Testis (tissue), 3 donors: ENCODE results near the gene C3AR1. TPM values are rescaled to one million over a fixed set of nuclear protein-coding genes. Genes with fewer than 3 reads are reported as not detected.
"Not testable (repeated sequence)": the region's sequence is repeated elsewhere in the genome, so short reads cannot be mapped to it uniquely, and the experiment has no call there.

Source experiments
- DNase-seq: peaks from one replicate; pipeline ENCODE4 v3.0.0-alpha.2; 2019
- H3K27ac ChIP-seq, 2 donors: fragments of 200-600 bp; sonication (generic); one replicate each; pipeline ENCODE4 v1.5.1; 2019
- H3K27me3 ChIP-seq: fragments of 200-600 bp; sonication (generic); one replicate; pipeline ENCODE4 v1.5.1; 2019
- H3K36me3 ChIP-seq: fragments of 200-600 bp; sonication (generic); one replicate; pipeline ENCODE4 v1.5.1; 2017; ENCODE audit warnings: low read depth; ENCODE audit errors: missing control alignments
- H3K4me1 ChIP-seq: fragments of 200-600 bp; sonication (generic); one replicate; pipeline ENCODE4 v1.5.1; 2019
- H3K4me3 ChIP-seq, 2 donors: fragments of 200-600 bp; sonication (generic); one replicate each; pipeline ENCODE4 v1.5.1; 2017 to 2019
- H3K9me3 ChIP-seq: fragments of 200-600 bp; sonication (generic); one replicate; pipeline ENCODE4 v1.5.1; 2017
- CTCF ChIP-seq, 3 experiments: fragments of 450-650 bp in 2 of 3; fragments of 200-600 bp in 1 of 3; sonication (generic) in 1 of 3; IDR thresholded peaks; one replicate each; pipeline ENCODE4 v1.5.1; 2016 to 2019; ENCODE audit warnings: antibody characterized with exemption in 3 of 3, mild to moderate bottlenecking in 2 of 3, moderate library complexity in 1 of 3
- POLR2A ChIP-seq: fragments of 450-650 bp; IDR thresholded peaks from one replicate; pipeline ENCODE4 v1.6.1; 2017; ENCODE audit warnings: antibody characterized with exemption, mild to moderate bottlenecking, moderate library complexity
- WGBS, 2 donors: methylation state at CpG; one replicate each; pipeline ENCODE4 v1.1.5; 2018; 5-methylcytosine and 5-hydroxymethylcytosine counted together
- intact Hi-C: fragments of 100-400 bp; cut with DNase I; formaldehyde crosslinking; loops from one replicate; pipeline ENCODE4 v1.15.1; 2023; ENCODE audit warnings: low total_unique reads
- polyA plus RNA-seq: library from polyadenylated mRNA; stranded (reverse); fragments of 350-450 nt; fragmentation: Illumina TruSeq; extraction: RNeasy Lipid Tissue Mini Kit (QIAGEN cat#74804); gene quantifications from one replicate; pipeline ENCODE4 v1.2.3, GENCODE V29; 2014; ENCODE audit warnings: low read depth, low replicate concordance; ENCODE audit not compliant: insufficient read depth
- total RNA-seq, 2 donors: library from RNA; depleted of rRNA; stranded (reverse); fragments of >200 nt; gene quantifications; one replicate each; pipeline ENCODE4 v1.2.3, GENCODE V29; 2016

Gene C3AR1
- total and polyA plus RNA-seq, 3 donors from 2014 or later = 1.9 to 9.5 (median 2.8) TPM

- DNase-seq = peak; percentile 91
- 2 to 5% methylated on average over 13 to 17 of the region's 17 CpGs for WGBS, 2 donors
- H3K4me3 ChIP-seq = peak overlapping the region; percentile 96 to 99
- H3K36me3 ChIP-seq = no peaks in the 10 kb centered on the region
- intact Hi-C loops = no loop called here
- TF ChIP-seq CTCF (IDR thresholded peaks at IDR 0.05) (no peak), POLR2A (no peak)
- H3K27ac ChIP-seq = peak overlapping the region; percentile 97
- peaks cover 55% of the 10 kb centered on the region for H3K4me1 ChIP-seq
- no peaks in the 10 kb centered on the region for H3K27me3 ChIP-seq
- H3K9me3 ChIP-seq = no peaks in the 10 kb centered on the region
Observed at GRCh38 chr12:8033153-8034044, 32.8 kb downstream of the C3AR1 start.

DNA sequence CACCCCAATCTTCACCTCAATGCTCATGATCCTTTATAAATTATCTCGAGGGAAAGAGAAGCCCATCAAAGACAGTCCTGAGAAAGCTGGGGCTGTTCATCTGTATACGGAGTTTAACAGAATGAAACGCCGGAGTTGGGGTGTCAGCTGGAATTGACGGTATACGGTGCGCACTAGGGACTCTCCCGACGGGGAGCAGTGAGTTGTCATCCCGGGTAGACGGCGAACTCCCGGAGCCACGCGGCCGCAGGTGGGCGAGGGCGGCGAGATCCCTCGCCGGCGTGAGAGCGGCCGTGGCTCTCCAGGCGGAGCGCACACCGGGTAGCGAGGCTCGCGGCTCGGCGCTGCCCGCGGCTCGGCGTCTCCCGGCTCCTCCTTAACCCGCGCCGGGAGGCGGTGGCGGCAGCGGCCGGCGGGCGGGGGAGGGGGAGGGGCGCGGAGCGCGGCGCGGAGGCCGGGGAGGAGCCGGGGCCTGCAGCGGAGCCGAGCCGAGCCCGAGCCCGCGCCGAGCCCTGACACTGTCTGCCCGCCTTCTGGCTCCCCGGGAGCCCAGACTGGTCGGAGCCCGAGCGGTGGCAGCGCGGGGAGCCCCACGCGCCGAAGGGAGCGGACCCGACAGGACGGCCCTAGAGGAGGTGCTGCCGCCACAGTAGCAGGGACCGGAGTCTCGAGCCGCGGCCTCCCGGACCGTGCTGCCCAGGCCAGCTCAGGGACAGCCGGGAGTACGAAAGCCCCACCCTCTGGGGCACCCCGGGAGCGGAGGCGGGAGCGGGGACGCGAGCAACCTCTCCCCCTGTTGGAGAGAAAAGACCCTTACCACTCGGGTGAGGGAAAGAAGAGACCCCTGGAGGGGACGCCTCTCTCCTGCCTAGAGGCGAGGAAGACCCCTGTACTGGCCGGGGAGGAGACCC lies 33.7 kb downstream of the C3AR1 start, which contains the start of gene FOXJ2:
Gene FOXJ2, plus strand, starts transcription at position 475 of the 911 bp plus-strand sequence. CDS start 7,117 bp downstream, outside the sequence.
- Histone ChIP-seq H3K27ac (peak within 1 kb of the TSS; percentile 97), H3K9me3 (no peaks in the 10 kb centered on the region), H3K4me1 (peaks cover 46% of the 10 kb centered on the region), H3K4me3 (peak within 1 kb of the TSS; percentile 96 to 99), H3K27me3 (no peaks in the 10 kb centered on the region), H3K36me3 (no peaks in the 10 kb centered on the region)
- WGBS, 2 donors = 0 to 2% methylated on average over 12 to 55 of the region's 93 CpGs
- DNase-seq = peak; percentile 71
- TF ChIP-seq POLR2A = no peak
- intact Hi-C loops = no loop called here

DNA sequence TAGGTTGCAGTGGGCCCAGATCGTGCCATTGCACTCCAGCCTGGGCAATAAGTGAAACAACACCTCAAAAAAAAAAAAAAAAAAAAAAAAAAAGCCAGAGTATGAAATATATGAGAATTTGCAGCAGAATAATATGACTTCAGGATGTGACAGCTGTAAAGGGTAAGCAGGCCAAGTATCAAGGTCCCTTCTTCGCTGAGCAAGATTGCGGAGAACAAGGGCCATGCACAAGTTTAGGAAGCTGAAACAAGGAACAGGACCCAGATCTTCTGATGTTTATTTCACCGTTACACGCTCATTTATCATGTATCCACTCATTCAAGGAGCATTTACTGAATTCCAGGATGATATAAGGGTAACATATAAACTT lies 34.3 kb downstream of the C3AR1 start:
- no peak for TF ChIP-seq POLR2A
- peak overlapping the region; percentile 97 for H3K27ac ChIP-seq
- 17 to 19% methylated on average over 5 of the region's 5 CpGs for WGBS, 2 donors
- no peak for DNase-seq
- H3K4me3 ChIP-seq = peak overlapping the region; percentile 96 to 99
- no peaks in the 10 kb centered on the region for H3K36me3 ChIP-seq
- H3K27me3 ChIP-seq = no peaks in the 10 kb centered on the region
- no peaks in the 10 kb centered on the region for H3K9me3 ChIP-seq
- intact Hi-C loops = no loop called here
- peaks cover 40% of the 10 kb centered on the region for H3K4me1 ChIP-seq

- H3K27me3 ChIP-seq, intact Hi-C loops, H3K4me3 ChIP-seq, H3K9me3 ChIP-seq, H3K36me3 ChIP-seq, H3K27ac ChIP-seq, DNase-seq: not testable (repeated sequence)
- WGBS, 2 donors = 69 to 73% methylated on average over 22 to 23 of the region's 23 CpGs
- peaks cover 32% of the 10 kb centered on the region for H3K4me1 ChIP-seq
Observed at GRCh38 chr12:8031017-8031416, 35.1 kb downstream of the C3AR1 start.

GRCh38 chr12:8030189-8030588 lies 36.0 kb downstream of the C3AR1 start:
- H3K27me3 ChIP-seq = no peaks in the 10 kb centered on the region
- no peaks in the 10 kb centered on the region for H3K9me3 ChIP-seq
- no peak overlapping the region for H3K27ac ChIP-seq
- no peak for DNase-seq
- no peaks in the 10 kb centered on the region for H3K36me3 ChIP-seq
- TF ChIP-seq POLR2A (no peak), CTCF (IDR thresholded peaks at IDR 0.05) (no peak)
- WGBS, 2 donors = 62 to 66% methylated on average over 3 of the region's 3 CpGs
- H3K4me3 ChIP-seq = no peak overlapping the region
- H3K4me1 ChIP-seq = peaks cover 27% of the 10 kb centered on the region
- intact Hi-C loops = no loop called here

- no peaks in the 10 kb centered on the region for H3K9me3 ChIP-seq
- TF ChIP-seq CTCF (IDR thresholded peaks at IDR 0.05) (no peak), POLR2A (no peak)
- intact Hi-C loops = no loop called here
- 65 to 87% methylated on average over 15 of the region's 15 CpGs for WGBS, 2 donors
- no peak for DNase-seq
- peaks cover 8% of the 10 kb centered on the region for H3K4me1 ChIP-seq
- no peaks in the 10 kb centered on the region for H3K36me3 ChIP-seq
- no peak overlapping the region for H3K27ac ChIP-seq
- no peak overlapping the region for H3K4me3 ChIP-seq
- H3K27me3 ChIP-seq = no peaks in the 10 kb centered on the region
Observed at GRCh38 chr12:8028267-8028666, 37.9 kb downstream of the C3AR1 start.
